H1 (cell line): Measurements from ENCODE around the gene PLXNB2. TPM values are rescaled to one million over a fixed set of nuclear protein-coding genes. Genes with fewer than 3 reads are reported as not detected.

Experiments used
- CTCF ChIA-PET: fragments of 300-600 bp; sonication (Branson Sonifier 250); formaldehyde crosslinking; loops from one replicate; lab custom pipeline; 2021; ENCODE audit not compliant: partially characterized antibody; lab: Charles Lee
- POLR2A ChIA-PET: fragments of 300-600 bp; sonication (Branson Sonifier 250); formaldehyde crosslinking; loops from one replicate; lab custom pipeline; 2021; ENCODE audit warnings: inconsistent platforms; ENCODE audit not compliant: partially characterized antibody; lab: Charles Lee
- DNase-seq, 2 experiments: peaks; one replicate each; pipeline versions ENCODE4 v3.0.0 to v3.0.0-alpha.2; 2010 to 2022; ENCODE audit warnings: low spot score in 2 of 2, low read depth in 1 of 2, mixed read lengths in 1 of 2
- FAIRE-seq: peaks from 2 replicates; lab custom pipeline; 2011; peaks lifted over from hg19 to GRCh38; lab: Jason Lieb, UNC
- H2AFZ ChIP-seq: 2 replicates; pipeline ENCODE4 v1.8.1; 2012; ENCODE audit warnings: low read length, inconsistent platforms
- H2AK5ac ChIP-seq: 2 replicates; pipeline ENCODE4 v1.6.1; 2013; ENCODE audit warnings: low read depth, low read length
- H2BK120ac ChIP-seq: replicated peaks from 2 replicates; pipeline ENCODE3; 2013; ENCODE audit warnings: low read depth, low read length, inconsistent platforms
- H2BK12ac ChIP-seq: 2 replicates; pipeline ENCODE4 v1.6.1; 2013; ENCODE audit warnings: low read depth, low read length
- H2BK15ac ChIP-seq: 2 replicates; pipeline ENCODE4 v1.6.1; 2013; ENCODE audit warnings: low read length
- H2BK20ac ChIP-seq: 2 replicates; pipeline ENCODE4 v1.6.1; 2013; ENCODE audit warnings: low read length
- H2BK5ac ChIP-seq: 2 replicates; pipeline ENCODE4 v1.6.1; 2013; ENCODE audit warnings: low read depth, low read length
- H3K14ac ChIP-seq: 2 replicates; pipeline ENCODE4 v1.6.1; 2013; ENCODE audit warnings: inconsistent platforms; ENCODE audit not compliant: insufficient read length
- H3K18ac ChIP-seq: 2 replicates; pipeline ENCODE4 v1.6.1; 2013; ENCODE audit warnings: low read length; ENCODE audit errors: extremely low read depth
- H3K23ac ChIP-seq: 2 replicates; pipeline ENCODE4 v1.6.1; 2013; ENCODE audit warnings: inconsistent platforms; ENCODE audit not compliant: insufficient read length
- H3K23me2 ChIP-seq: 2 replicates; pipeline ENCODE4 v1.6.1; 2013; ENCODE audit warnings: low read depth, low read length
- H3K27ac ChIP-seq: 2 replicates; pipeline ENCODE4 v1.6.1; 2011; ENCODE audit warnings: low read depth, low read length, inconsistent platforms
- H3K27me3 ChIP-seq, 4 experiments: replicated peaks in 1 of 4; 1 replicate in 1 of 4; 2 replicates in 3 of 4; pipeline versions ENCODE4 v1.6.1 to v1.8.1; 2011 to 2013; ENCODE audit warnings: low read length in 3 of 4, mild to moderate bottlenecking in 3 of 4, inconsistent platforms in 2 of 4, mixed read lengths in 2 of 4, moderate library complexity in 1 of 4; ENCODE audit not compliant: control insufficient read depth in 3 of 4, insufficient read depth in 3 of 4; ENCODE audit errors: extremely low read depth in 1 of 4
- H3K36me3 ChIP-seq, 4 experiments: 2 replicates each; pipeline versions ENCODE4 v1.6.1 to v1.8.1; 2011 to 2013; ENCODE audit warnings: mild to moderate bottlenecking in 4 of 4, low read length in 3 of 4, moderate library complexity in 2 of 4, control low read depth in 1 of 4, inconsistent platforms in 1 of 4; ENCODE audit not compliant: insufficient read depth in 4 of 4, control insufficient read depth in 2 of 4
- H3K4ac ChIP-seq: replicated peaks from 2 replicates; pipeline ENCODE3; 2013; ENCODE audit warnings: low read length, low read depth, mixed read lengths, inconsistent platforms; ENCODE audit not compliant: insufficient read length
- H3K4me1 ChIP-seq, 4 experiments: replicated peaks in 1 of 4; 1 replicate in 1 of 4; 2 replicates in 3 of 4; pipeline versions ENCODE4 v1.6.1 to v1.8.1; 2011 to 2013; ENCODE audit warnings: low read length in 3 of 4, inconsistent platforms in 2 of 4, mixed read lengths in 1 of 4; ENCODE audit not compliant: insufficient read depth in 4 of 4, control insufficient read depth in 3 of 4
- H3K4me2 ChIP-seq, 2 experiments: 2 replicates each; pipeline versions ENCODE4 v1.6.1 to v1.8.1; 2011 to 2013; ENCODE audit warnings: low read depth in 2 of 2, low read length in 2 of 2, control low read depth in 1 of 2, inconsistent platforms in 1 of 2, mild to moderate bottlenecking in 1 of 2; ENCODE audit not compliant: insufficient read depth in 1 of 2
- H3K4me3 ChIP-seq, 4 experiments: fragments of 200-600, 300-600 bp in 1 of 4; sonication (generic), shearing (Covaris generic), sonication (Bioruptor Twin) in 1 of 4; 2 replicates each; pipeline versions ENCODE4 v1.5.1 to v1.8.1; 2011 to 2016; ENCODE audit warnings: low read length in 4 of 4, low read depth in 3 of 4, control low read depth in 2 of 4, inconsistent platforms in 2 of 4, mild to moderate bottlenecking in 2 of 4, mixed read lengths in 1 of 4, moderate library complexity in 1 of 4; ENCODE audit not compliant: insufficient read depth in 2 of 4; ENCODE audit errors: extremely low read depth in 1 of 4
- H3K56ac ChIP-seq: replicated peaks from 2 replicates; pipeline ENCODE3; 2013; ENCODE audit warnings: low read depth, mild to moderate bottlenecking, mixed read lengths, low read length, inconsistent platforms; ENCODE audit not compliant: insufficient read length
- H3K79me1 ChIP-seq: 2 replicates; pipeline ENCODE4 v1.6.1; 2013; ENCODE audit warnings: low read depth, low read length, control low read depth
- H3K79me2 ChIP-seq, 2 experiments: 2 replicates each; pipeline versions ENCODE4 v1.6.1 to v1.8.1; 2012 to 2013; ENCODE audit warnings: low read length in 2 of 2, mild to moderate bottlenecking in 2 of 2, inconsistent platforms in 1 of 2; ENCODE audit not compliant: insufficient read depth in 2 of 2, control insufficient read depth in 1 of 2
- H3K9ac ChIP-seq, 4 experiments: replicated peaks in 1 of 4; 1 replicate in 1 of 4; 2 replicates in 3 of 4; pipeline versions ENCODE4 v1.6.1 to v1.8.1; 2011 to 2013; ENCODE audit warnings: low read depth in 3 of 4, low read length in 3 of 4, control low read depth in 2 of 4, mild to moderate bottlenecking in 2 of 4, moderate library complexity in 2 of 4, inconsistent platforms in 1 of 4; ENCODE audit errors: extremely low read depth in 1 of 4
- H3K9me3 ChIP-seq, 2 experiments: 2 replicates each; pipeline versions ENCODE4 v1.6.1 to v1.8.1; 2012 to 2013; ENCODE audit warnings: mild to moderate bottlenecking in 2 of 2, moderate library complexity in 2 of 2, control low read depth in 1 of 2, inconsistent platforms in 1 of 2, low read depth in 1 of 2, low read length in 1 of 2, mixed read lengths in 1 of 2; ENCODE audit not compliant: insufficient read depth in 2 of 2
- H4K20me1 ChIP-seq, 2 experiments: replicated peaks in 1 of 2; 2 replicates each; pipeline versions ENCODE3 to v1.8.1; 2011 to 2013; ENCODE audit warnings: inconsistent platforms in 2 of 2, low read length in 2 of 2, mild to moderate bottlenecking in 1 of 2; ENCODE audit not compliant: insufficient read depth in 2 of 2, control insufficient read depth in 1 of 2
- H4K5ac ChIP-seq: 2 replicates; pipeline ENCODE4 v1.6.1; 2013; ENCODE audit warnings: low read length, low read depth, mixed read lengths, inconsistent platforms; ENCODE audit not compliant: insufficient read length
- H4K8ac ChIP-seq: 2 replicates; pipeline ENCODE4 v1.8.0; 2013; ENCODE audit warnings: mild to moderate bottlenecking, moderate library complexity, low read length, inconsistent platforms; ENCODE audit not compliant: insufficient read depth; ENCODE audit errors: extremely low read depth
- H4K91ac ChIP-seq: replicated peaks from 2 replicates; pipeline ENCODE3; 2013; ENCODE audit warnings: low read length, mixed read lengths, inconsistent platforms; ENCODE audit not compliant: insufficient read length
- CREB1 ChIP-seq: IDR thresholded peaks from 2 replicates; pipeline ENCODE4 v1.6.1; 2012; ENCODE audit warnings: inconsistent platforms
- GABPA ChIP-seq: IDR thresholded peaks from 2 replicates; pipeline ENCODE4 v1.6.1; 2011; ENCODE audit warnings: mild to moderate bottlenecking, low read length, moderate library complexity, borderline replicate concordance; ENCODE audit not compliant: insufficient read depth
- POLR2AphosphoS5 ChIP-seq: IDR thresholded peaks from 2 replicates; pipeline ENCODE4 v1.6.1; 2011; ENCODE audit warnings: low read depth, low read length
- WGBS, 2 experiments: shearing (Covaris generic) in 1 of 2; methylation state at CpG; one replicate each; pipeline versions ENCODE4 v1.1.6 to v1.1.7; 2013 to 2015; ENCODE audit warnings: low lambda C conversion rate in 2 of 2, mixed read lengths in 2 of 2, inconsistent platforms in 1 of 2, low coverage in 1 of 2, missing lambda C conversion rate in 1 of 2; ENCODE audit not compliant: insufficient replicate concordance in 2 of 2, insufficient coverage in 1 of 2, insufficient read length in 1 of 2; ENCODE audit errors: extremely low coverage in 1 of 2, missing lambda C conversion rate in 1 of 2; 5-methylcytosine and 5-hydroxymethylcytosine counted together
- polyA plus RNA-seq, 7 experiments: library from polyadenylated mRNA; depleted of rRNA in 3 of 7; stranded (reverse) in 5 of 7; unstranded in 2 of 7; fragments of >200 nt in 5 of 7; fragments of 200-250 nt in 2 of 7; gene quantifications; 1 replicate in 5 of 7; 2 replicates in 1 of 7; 4 replicates in 1 of 7; pipeline versions ENCODE4 v1.2.1 to v1.2.3, GENCODE V29; 2011 to 2013; ENCODE audit warnings: missing spikeins in 2 of 7, mixed read lengths in 2 of 7
- total RNA-seq: library from RNA; stranded (reverse); fragmentation: NEBNext Ultra II Directional; extraction: Animal tissue kit (Norgen Biotek cat#: 25700); gene quantifications from 2 replicates; pipeline ENCODE4 v1.2.1, GENCODE V29; 2021

The PLXNB2 gene
- total and polyA plus RNA-seq, 2 of the 8 experiments (the other 6 are each of a cell fraction or from before 2014, with no cell fraction given): 58.3 to 92.8 TPM

DNA sequence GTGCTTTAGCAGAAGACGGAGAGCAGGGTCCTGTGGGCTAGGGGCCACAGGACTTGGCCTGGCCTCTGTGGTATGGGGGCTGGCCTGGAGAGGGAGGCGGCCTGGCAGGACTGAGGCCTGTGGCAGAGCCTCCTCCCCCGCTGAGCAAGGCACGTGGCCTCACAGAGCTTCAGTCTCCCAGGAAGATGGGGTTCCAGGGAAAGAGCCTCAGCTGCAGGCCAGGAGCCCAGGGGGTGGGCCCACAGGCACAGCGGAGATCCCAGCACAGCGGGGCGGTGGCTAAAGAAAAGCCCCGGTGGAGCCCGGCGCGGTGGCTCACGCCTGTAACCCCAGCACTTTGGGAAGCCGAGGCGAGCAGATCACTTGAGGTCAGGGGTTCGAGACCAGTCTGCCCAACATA, 48.1 kb downstream of the PLXNB2 start:
- no peak overlapping the region for H4K8ac ChIP-seq
- H3K4me2 ChIP-seq: no peak overlapping the region
- H3K56ac ChIP-seq: no peak overlapping the region
- 91% methylated on average over 15 of the region's 15 CpGs; no CpG with 5 or more reads in 1 of the 2 experiments for WGBS, 2 experiments
- H3K18ac ChIP-seq: no peak overlapping the region
- H2BK5ac ChIP-seq: no peak overlapping the region
- H4K20me1 ChIP-seq: peaks cover 5 to 12% of the 10 kb centered on the region in 2 experiments
- no peak overlapping the region for H2AK5ac ChIP-seq
- no peak overlapping the region for H4K5ac ChIP-seq
- peaks cover 1 to 22% (median 16%) of the 10 kb centered on the region in 4 experiments; a peak in 6 of 7 replicates for H3K27me3 ChIP-seq
- H3K9ac ChIP-seq: no peak overlapping the region
- no peak overlapping the region for H2BK120ac ChIP-seq
- TF ChIP-seq CREB1 (no peak), POLR2AphosphoS5 (no peak), GABPA (no peak)
- peaks cover 0 to 20% (median 10%) of the 10 kb centered on the region in 4 experiments; a peak in 6 of 7 replicates for H3K4me1 ChIP-seq
- no peak overlapping the region for H2BK12ac ChIP-seq
- no peak overlapping the region for H2AFZ ChIP-seq
- no peak overlapping the region for H3K4ac ChIP-seq
- H2BK20ac ChIP-seq: no peak overlapping the region
- H3K79me1 ChIP-seq: no peaks in the 10 kb centered on the region
- no peak overlapping the region for H3K4me3 ChIP-seq
- H3K79me2 ChIP-seq: no peaks in the 10 kb centered on the region
- no peak overlapping the region for H3K23ac ChIP-seq
- H3K36me3 ChIP-seq: no peaks in the 10 kb centered on the region
- DNase-seq (no peak), FAIRE-seq (no peak)
- peaks cover 6% of the 10 kb centered on the region; the same call in 1 of the 2 replicates for H3K23me2 ChIP-seq
- H3K9me3 ChIP-seq: no peaks in the 10 kb centered on the region
- CTCF ChIA-PET: interaction anchor here (0.7 to 2.2 kb wide), 3 partner anchors 7 to 17 kb away, joined by 4 to 17 read pairs (median 4); partner anchors contain the start of gene HDAC10
- H3K27ac ChIP-seq: no peak overlapping the region
- no peak overlapping the region for H4K91ac ChIP-seq
- H2BK15ac ChIP-seq: no peak overlapping the region
- no peak overlapping the region for H3K14ac ChIP-seq
- POLR2A ChIA-PET: interaction anchor here (0.8 kb wide), 1 partner anchor 8 kb away, joined by 3 read pairs; the partner anchor contains the start of gene HDAC10
